Breast epithelium (tissue), 4 donors: ENCODE results near the gene PSMD13. TPM values are rescaled to one million over a fixed set of nuclear protein-coding genes. Genes with fewer than 3 reads are reported as not detected.

Source experiments
- DNase-seq, 2 donors: peaks; one replicate each; pipeline ENCODE4 v3.0.0-alpha.2; 2019; ENCODE audit warnings: low spot score in 2 of 2
- H3K27ac ChIP-seq, 2 donors: fragments of 200-600 bp; sonication (generic) in 1 of 2; one replicate each; pipeline ENCODE4 v1.5.1; 2016 to 2019; ENCODE audit warnings: mild to moderate bottlenecking in 1 of 2
- H3K27me3 ChIP-seq, 2 donors: fragments of 200-600 bp; sonication (generic) in 1 of 2; one replicate each; pipeline versions ENCODE4 v1.5.1 to v1.6.0; 2017 to 2019; ENCODE audit warnings: control low read depth in 1 of 2, mild to moderate bottlenecking in 1 of 2
- H3K36me3 ChIP-seq: fragments of 200-600 bp; one replicate; pipeline ENCODE4 v1.5.1; 2019
- H3K4me1 ChIP-seq, 2 donors: fragments of 200-600 bp; sonication (generic); one replicate each; pipeline ENCODE4 v1.5.1; 2016 to 2019; ENCODE audit warnings: control low read depth in 1 of 2
- H3K4me3 ChIP-seq, 3 donors: fragments of 200-600 bp; sonication (generic); 1 replicate in 2 of 3; 2 replicates in 1 of 3; pipeline ENCODE4 v1.5.1; 2016 to 2019; ENCODE audit warnings: mild to moderate bottlenecking in 3 of 3, moderate library complexity in 2 of 3
- H3K9me3 ChIP-seq, 2 donors: fragments of 200-600 bp; sonication (generic) in 1 of 2; one replicate each; pipeline ENCODE4 v1.5.1; 2016 to 2019; ENCODE audit warnings: control low read depth in 1 of 2
- POLR2A ChIP-seq: fragments of 450-650 bp; IDR thresholded peaks from one replicate; pipeline ENCODE4 v1.6.1; 2016; ENCODE audit warnings: antibody characterized with exemption, mild to moderate bottlenecking, moderate library complexity
- POLR2AphosphoS5 ChIP-seq, 3 donors: sonication (generic); formaldehyde crosslinking; IDR thresholded peaks; one replicate each; pipeline ENCODE4 v1.6.1; 2017; ENCODE audit warnings: antibody characterized with exemption in 3 of 3
- intact Hi-C: fragments of 100-400 bp; cut with DNase I; formaldehyde crosslinking; loops from one replicate; pipeline ENCODE4 v1.15.1; 2023; ENCODE audit warnings: low total_unique reads
- total RNA-seq, 3 donors: library from RNA; depleted of rRNA; stranded (reverse); fragments of >200 nt; gene quantifications; one replicate each; pipeline ENCODE4 v1.1.0, GENCODE V29; 2016
- TF ChIP-seq, protein P1 (sequence below), 3 donors: fragments of 450-650 bp; IDR thresholded peaks; one replicate each; pipeline ENCODE4 v1.5.1; 2016 to 2017; ENCODE audit warnings: antibody characterized with exemption in 3 of 3, mild to moderate bottlenecking in 3 of 3, moderate library complexity in 3 of 3

Gene PSMD13
- total RNA-seq, 3 donors from 2014 or later: 96.0 to 114 (median 106) TPM

DNA sequence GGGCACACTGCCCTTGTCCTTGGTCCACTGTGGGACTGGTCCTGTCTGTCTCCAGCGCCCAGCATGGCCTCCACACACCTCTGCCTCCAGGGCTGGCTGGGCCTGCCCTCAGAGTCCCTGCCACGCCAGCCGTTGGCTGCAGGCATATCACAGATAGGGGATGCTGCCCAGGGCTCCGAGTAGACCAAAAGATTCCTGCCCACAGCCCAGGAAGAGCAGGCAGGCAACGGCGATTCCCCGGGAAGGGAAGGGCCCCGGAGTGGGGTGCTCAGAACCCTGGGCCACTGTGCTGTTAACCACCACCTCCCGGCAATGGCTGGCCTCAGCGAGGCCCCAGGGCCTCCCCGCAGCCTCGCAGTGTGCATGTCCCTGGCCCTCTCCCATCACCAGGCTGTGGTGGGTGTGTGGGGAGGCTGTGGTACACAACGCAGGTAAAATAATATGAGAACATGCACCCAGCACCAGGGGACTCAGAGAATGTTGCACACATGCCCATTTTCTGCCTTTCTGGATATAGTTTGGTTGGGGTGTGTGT lies 60.3 kb downstream of the PSMD13 start:
- Histone ChIP-seq H3K4me1 (no peaks in the 10 kb centered on the region), H3K27ac (no peak overlapping the region), H3K4me3 (no peak overlapping the region), H3K9me3 (no peaks in the 10 kb centered on the region), H3K27me3 (peaks cover 0 to 18% of the 10 kb centered on the region in 2 donors), H3K36me3 (no peaks in the 10 kb centered on the region)
- no peak for DNase-seq
- intact Hi-C loops: loop anchor here (5.0 kb wide), 1 partner anchor 65 kb away; no protein-coding TSS in a partner anchor
- TF ChIP-seq, protein P1, sequence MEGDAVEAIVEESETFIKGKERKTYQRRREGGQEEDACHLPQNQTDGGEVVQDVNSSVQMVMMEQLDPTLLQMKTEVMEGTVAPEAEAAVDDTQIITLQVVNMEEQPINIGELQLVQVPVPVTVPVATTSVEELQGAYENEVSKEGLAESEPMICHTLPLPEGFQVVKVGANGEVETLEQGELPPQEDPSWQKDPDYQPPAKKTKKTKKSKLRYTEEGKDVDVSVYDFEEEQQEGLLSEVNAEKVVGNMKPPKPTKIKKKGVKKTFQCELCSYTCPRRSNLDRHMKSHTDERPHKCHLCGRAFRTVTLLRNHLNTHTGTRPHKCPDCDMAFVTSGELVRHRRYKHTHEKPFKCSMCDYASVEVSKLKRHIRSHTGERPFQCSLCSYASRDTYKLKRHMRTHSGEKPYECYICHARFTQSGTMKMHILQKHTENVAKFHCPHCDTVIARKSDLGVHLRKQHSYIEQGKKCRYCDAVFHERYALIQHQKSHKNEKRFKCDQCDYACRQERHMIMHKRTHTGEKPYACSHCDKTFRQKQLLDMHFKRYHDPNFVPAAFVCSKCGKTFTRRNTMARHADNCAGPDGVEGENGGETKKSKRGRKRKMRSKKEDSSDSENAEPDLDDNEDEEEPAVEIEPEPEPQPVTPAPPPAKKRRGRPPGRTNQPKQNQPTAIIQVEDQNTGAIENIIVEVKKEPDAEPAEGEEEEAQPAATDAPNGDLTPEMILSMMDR (IDR thresholded peaks at IDR 0.05): no peak

DNA sequence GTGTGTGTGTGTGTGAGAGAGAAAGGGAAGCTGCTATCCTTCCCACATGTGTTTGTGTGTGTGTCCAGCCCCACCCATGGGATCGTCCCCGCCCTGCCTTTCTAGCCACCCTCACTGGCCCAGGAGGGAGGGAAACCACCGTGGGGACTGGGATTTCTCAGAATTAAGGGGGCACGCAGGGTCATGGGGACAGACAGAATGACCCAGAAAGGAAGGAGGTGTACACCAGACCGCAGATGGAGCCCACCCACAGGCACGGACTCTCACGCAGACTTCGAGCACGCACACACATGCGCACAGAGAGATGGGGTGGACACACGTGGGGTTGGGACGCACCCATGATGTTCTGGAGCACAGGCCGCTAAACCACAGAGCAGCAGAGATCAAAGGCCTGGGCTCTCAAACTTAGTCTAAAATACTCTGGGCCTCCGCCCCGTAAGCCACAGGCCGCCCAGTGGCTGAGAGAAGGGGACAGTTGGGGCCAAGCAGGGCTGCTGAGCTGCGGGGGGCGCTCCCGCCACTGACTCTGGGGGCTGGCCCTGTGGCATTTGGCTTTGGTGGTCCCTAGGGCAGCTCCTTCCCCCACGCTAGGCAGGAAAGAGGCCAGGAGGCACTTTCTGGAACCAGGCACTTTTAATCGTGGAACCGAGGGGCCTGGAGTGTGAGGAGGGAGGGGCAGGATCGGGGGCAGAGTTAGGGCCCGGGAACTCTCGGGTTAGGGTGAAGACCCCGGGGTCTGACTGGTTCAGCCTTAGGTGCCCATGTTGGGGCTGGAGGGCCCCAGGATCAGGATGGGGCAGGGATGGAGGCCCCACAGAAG lies 61.0 kb downstream of the PSMD13 start:
- peak overlapping the region in 1 of 2 donors; percentile 0 for H3K27ac ChIP-seq
- TF ChIP-seq, protein P1 (IDR thresholded peaks at IDR 0.05): no peak
- TF ChIP-seq POLR2AphosphoS5 (IDR thresholded peaks at IDR 0.05): no peak
- no peak for TF ChIP-seq POLR2A

DNA sequence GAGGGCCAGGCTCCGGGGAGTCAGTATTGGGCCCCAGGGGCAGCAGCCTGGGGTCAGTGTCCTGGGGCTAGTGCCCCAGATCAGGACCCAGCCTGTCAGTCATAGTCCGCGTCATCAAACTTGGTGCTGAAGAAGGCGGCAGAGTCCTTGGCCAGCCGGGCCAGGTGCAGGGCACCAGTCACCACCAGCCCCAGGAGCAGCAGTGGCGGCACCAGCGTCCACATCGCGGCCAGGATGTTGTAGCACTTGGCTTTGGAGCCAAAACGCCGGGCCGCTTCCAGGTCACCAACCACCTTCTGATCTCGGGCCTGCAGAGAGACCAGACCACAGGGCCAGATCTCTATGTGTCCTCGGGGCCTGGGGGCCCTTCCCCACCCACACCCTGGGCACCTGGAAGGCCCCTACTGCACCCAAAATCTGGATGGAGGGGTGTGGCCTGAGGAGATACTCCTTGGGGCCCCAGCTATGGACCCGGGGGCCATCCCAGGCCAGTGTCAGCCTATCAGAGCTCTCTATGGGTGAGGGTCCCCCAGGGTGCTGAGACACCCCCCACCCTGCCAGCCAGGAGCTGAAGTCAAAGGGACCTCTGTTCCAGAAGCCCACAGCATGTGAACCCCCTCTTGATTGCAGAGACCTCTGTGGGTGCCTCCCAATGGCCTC lies 61.8 kb downstream of the PSMD13 start:
- no peak for TF ChIP-seq POLR2AphosphoS5 (IDR thresholded peaks at IDR 0.05)
- TF ChIP-seq, protein P1 (IDR thresholded peaks at IDR 0.05): no peak
- no peak for TF ChIP-seq POLR2A
- Histone ChIP-seq H3K4me3 (no peak overlapping the region), H3K9me3 (no peaks in the 10 kb centered on the region), H3K36me3 (no peaks in the 10 kb centered on the region), H3K27ac (peak overlapping the region in 1 of 2 donors; percentile 0), H3K27me3 (peaks cover 0 to 18% of the 10 kb centered on the region in 2 donors), H3K4me1 (no peaks in the 10 kb centered on the region)
- DNase-seq: no peak
- intact Hi-C loops: loop anchor here (5.0 kb wide), 1 partner anchor 64 kb away; no protein-coding TSS in a partner anchor

More for the DNA sequence above, 61.0 kb downstream of the PSMD13 start:
- DNase-seq: no peak
- Histone ChIP-seq H3K4me1 (no peaks in the 10 kb centered on the region), H3K9me3 (no peaks in the 10 kb centered on the region), H3K36me3 (no peaks in the 10 kb centered on the region), H3K27me3 (peaks cover 0 to 18% of the 10 kb centered on the region in 2 donors), H3K4me3 (no peak overlapping the region)
- intact Hi-C loops: loop anchor here (5.0 kb wide), 1 partner anchor 65 kb away; no protein-coding TSS in a partner anchor

DNA sequence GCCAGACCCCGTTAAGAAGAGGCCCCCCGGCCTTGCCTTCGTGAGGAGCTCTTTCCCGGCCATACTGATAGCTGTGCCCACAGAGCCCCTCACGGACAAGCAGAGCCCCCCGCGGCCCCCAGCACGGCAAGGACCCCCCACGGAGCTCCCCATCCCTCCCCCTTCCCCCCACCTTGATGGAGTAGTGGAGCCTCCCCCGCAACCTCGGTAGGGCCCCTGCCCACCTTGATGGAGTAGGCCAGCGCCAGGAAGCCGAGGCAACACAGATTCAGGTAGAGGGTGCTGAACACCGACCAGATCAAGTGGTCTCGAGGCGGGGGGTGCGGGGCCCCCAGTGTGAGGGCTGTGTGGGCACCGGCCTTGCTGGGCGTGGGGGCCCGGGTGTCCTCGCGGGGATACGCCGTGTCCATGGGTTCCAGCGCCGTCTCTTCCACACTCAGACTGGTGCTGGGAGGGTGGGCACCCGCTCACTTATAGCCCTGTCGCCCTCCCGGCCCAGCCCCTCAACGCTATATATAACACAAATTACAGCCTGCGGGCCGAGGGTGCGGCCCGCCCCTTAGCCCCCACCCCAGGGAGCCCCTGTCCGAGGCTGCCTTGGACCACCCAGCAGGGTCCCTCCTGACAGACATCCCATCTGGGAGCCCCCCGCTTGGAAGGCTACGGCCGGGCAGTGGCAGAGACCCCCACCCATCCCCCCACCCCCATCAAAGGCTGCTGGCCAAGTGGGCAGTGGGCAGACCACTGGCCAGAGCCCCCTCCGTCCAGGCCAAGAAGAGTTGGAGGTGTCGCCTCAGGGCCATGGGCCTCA lies 62.5 kb downstream of the PSMD13 start, which contains the start of gene IFITM5:
Gene IFITM5 (minus strand): TSS at position 446 of the 811 bp plus-strand sequence. CDS start 36 bp downstream, at position 410.
- H3K27me3 ChIP-seq: peaks cover 0 to 18% of the 10 kb centered on the region in 2 donors
- intact Hi-C loops: loop anchor here (5.0 kb wide), 1 partner anchor 63 kb away; no protein-coding TSS in a partner anchor
- peak within 1 kb of the TSS in 1 of 2 donors; percentile 0 for H3K27ac ChIP-seq
- H3K36me3 ChIP-seq: no peaks in the 10 kb centered on the region
- H3K4me1 ChIP-seq: no peaks in the 10 kb centered on the region
- no peak for TF ChIP-seq POLR2AphosphoS5 (IDR thresholded peaks at IDR 0.05)
- TF ChIP-seq, protein P1 (IDR thresholded peaks at IDR 0.05): no peak
- TF ChIP-seq POLR2A: no peak
- no peaks in the 10 kb centered on the region for H3K9me3 ChIP-seq
- no peak for DNase-seq
- no peak within 1 kb of the TSS for H3K4me3 ChIP-seq
